ENCODE data around the gene KCNIP1.
A peak's percentile ranks its signal among the peaks of the same experiment; 100 is the strongest.
"Not testable (repeated sequence)": the region's sequence is repeated elsewhere in the genome, so short reads cannot be mapped to it uniquely, and the experiment has no call there.

KCNIP1 gene

DNA sequence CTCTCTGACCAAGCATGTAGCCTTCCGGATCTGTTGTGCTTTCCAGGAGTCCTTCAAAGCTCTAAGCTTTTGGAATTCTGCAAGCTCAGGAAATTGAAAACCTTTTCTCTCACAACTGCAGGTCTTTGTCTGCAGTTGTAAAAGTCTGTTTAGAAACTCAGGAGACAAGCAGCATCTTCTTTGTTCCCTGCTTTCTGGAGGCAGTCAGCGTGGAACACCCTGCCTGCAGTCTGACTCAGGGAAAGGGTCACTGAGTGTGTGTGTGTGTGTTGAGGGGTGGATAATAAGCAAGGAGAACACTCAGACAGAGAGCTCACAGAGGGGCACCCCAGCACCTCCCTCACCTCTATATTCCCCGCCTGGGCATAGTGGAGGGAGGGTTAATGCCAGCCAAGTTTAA is 29.1 kb downstream of the KCNIP1 start:
- peak in 1 of 10 donors; percentile 60 for DNase-seq
- intact Hi-C loops (cut with DNase I), result no loop called here

DNA sequence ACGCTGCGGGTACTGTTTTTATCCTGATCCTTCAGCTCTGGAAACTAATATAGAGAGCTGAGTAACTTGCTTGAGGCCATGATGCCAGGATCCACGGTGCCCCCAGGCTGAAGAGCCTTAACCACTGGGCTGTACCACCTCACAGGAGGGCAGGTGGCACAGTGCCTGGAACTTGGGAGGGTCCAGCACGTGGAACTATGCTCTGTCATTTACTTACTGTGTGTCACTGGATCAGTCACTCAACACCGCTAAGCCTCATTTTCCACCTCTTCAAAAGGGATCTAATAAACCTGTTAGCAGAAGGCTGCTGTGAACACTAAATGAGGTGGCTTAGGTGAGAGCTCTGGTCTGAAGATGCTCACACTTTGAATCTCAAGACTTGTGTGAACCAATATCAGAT is 29.6 kb downstream of the KCNIP1 start:
- intact Hi-C loops (cut with DNase I), result no loop called here
- DNase-seq, result peak in 2 of 10 donors; percentile 6 to 41

DNA sequence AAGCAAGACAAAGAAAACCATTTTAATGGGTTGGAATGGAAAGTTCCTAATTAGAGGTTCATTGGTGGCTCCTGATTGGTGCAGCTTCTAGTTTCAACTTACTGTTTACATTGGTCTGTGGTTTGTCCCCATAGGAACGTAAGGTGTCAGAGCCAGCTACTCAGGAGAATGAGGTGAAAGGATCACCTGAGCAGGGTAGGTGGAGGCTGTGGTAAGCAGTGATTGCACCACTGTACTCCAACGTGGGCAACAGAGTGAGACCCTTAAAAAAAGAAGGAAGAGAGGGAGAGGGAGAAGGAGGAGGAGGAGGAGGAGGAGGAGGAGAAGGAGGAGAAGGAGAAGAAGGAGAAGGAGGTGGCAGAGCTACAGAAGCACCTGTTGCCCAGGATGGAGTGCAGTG is 30.4 kb downstream of the KCNIP1 start:
- intact Hi-C loops (cut with DNase I), result no loop called here
- DNase-seq, result peak in 2 of 10 donors; percentile 0 to 3

DNA sequence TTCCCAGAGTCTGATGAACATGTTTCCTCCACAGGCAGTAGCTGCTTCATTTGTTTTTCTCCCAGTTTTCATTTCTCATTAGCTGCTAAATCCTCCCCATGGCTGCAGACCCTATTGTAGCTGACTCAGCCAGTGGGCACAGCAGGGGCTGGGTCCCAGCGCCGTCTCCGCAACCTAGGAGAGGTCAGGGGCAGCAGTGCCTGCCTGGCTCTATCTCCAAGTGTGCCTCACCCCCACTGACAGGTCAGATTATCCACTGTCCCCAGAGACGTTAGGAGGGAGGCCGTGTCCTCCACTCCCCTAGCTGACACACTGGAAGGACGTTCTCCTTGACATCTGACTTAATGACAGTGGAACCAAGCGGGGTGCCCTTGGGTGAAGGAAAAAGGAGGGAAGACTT is 31.1 kb downstream of the KCNIP1 start:
- peak in 2 of 10 donors; percentile 10 to 63 for DNase-seq
- intact Hi-C loops (cut with DNase I), result no loop called here

DNA sequence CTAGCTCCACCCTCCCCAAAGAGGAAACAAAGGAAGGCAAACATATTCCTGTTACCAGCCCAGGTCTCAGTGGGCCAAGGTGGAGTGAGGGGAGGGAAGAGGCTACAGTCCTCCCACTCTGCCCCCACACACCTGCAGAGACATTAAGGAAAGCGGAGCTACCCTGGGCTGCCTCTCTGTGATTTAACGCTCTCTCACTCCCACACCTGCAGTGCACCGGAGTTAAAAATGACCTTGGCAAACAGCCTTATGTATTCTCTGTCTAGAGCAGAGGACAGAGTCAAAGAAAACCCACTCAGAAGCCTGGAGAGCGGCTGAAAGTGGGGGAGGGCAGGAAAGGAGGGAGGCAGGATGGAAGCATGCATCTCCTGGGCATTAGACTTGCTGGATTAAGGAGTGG is 32.7 kb downstream of the KCNIP1 start:
- intact Hi-C loops (cut with DNase I), result no loop called here

DNA sequence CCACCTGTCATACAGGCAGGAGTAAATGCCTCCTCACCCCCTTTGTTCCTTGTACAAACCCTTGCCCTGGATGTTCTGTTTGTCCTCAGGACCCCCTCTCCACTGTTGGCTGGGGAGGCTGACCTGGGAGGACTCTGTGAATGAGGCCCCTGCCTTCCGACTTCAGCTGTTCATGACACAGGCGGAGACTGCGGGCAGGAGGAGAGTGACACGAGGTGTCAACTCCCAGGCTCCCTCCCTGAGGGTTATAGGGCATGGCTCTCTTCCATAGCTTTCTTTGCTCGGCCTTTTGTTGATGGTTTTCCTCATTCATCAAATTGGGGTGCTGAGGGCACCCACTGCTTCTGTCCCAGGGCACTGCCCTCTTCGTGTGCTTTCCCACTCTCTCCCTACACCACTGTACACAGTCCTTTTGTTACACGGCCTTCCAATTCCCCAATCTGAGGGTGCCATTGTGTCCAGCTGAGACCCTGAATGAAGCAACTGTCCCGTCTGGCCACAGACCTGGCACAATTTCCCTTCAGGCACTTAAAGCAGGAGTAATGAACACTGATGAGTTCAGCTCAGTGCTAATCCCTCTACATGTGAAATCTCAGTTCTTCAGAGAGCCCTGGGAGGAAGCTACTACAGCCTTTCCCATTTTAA is 33.8 kb downstream of the KCNIP1 start:
- intact Hi-C loops (cut with DNase I), result no loop called here
- DNase-seq, result peak in 2 of 10 donors; percentile 37 to 82

More for the DNA sequence above, 32.7 kb downstream of the KCNIP1 start:
- DNase-seq, result peak in 1 of 10 donors; percentile 65

DNA sequence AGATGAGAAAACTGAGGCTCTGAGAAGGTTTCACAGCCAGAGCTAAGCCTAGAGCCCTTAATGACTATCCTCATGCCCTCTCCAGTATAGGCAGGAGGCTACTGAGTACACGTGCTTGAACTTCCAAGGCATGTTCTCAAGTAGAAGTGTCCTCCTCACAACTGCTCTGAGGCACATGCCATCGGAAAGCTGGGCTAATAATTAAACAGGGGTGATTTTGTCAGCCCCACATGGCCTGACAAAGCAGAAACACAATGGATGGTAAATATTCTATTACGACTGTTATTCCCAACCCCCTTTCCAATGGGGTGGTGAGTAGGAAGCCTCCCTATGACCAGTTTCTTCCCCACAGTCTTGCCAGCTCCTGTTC is 34.3 kb downstream of the KCNIP1 start:
- intact Hi-C loops (cut with DNase I), result no loop called here
- peak in 1 of 10 donors; percentile 10 for DNase-seq

DNA sequence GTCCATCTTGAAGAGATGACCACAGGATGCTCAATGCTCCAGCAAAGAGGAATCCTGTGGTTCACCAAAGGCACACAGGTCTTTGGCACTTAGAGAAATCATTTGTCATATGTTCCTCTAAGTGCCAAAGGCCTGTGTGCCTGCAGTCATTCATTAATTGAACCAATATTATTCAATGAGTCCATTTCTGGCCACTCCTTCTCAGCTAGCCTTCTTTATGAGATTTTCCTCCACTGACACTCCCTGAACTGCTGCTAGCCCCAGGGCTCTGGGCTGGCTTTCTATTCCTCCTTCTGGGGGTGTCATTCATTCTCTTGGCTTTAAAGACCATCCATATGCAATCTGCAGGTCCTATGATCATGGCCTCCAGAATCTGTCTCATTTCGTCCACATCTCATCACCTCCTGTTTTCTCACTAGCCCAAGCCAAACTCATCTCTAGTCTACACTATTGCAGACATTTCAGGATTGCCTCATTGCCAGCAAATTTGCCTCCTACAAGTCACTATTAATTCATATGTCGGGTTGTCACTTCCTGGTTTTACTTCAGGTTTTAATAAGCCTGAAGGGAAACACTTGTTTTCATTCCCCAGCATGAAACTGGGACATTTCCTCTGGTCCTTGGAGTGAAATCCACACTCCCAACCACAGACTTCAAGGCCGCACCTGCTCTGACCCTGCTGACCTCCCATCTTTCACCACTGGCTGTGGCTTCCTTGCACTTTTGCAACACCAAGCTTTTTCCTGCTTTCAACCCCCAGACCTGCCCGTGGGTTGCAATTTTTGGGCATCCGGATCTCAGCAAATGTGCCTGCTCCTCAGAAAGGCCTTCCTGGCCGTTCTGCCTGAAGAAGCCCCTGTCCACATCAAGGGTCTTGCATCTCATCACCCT is 35.1 kb downstream of the KCNIP1 start:
- intact Hi-C loops (cut with DNase I), result no loop called here
- peak in 2 of 10 donors; percentile 12 to 39 for DNase-seq

DNA sequence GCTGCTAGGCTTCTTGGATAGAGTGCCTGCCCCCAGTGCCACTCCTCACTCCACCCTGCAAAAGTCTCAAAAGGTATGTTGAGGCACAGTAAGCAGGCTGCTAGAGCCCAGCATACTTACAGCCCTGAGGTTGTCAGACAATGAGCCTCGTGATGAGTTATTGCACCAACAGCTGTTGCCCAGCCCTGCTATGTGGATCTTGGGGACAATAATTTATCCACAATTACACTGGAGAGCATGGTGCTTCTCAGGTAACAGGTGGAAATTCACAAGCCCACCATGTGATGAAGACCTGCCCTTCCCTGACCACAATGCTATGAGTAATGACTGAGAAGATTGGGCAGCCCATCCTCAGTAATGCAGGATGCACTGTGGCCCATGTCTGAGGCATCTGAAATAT is 36.5 kb downstream of the KCNIP1 start:
- intact Hi-C loops (cut with DNase I), result no loop called here
- DNase-seq, result peak in 1 of 10 donors; percentile 5

DNA sequence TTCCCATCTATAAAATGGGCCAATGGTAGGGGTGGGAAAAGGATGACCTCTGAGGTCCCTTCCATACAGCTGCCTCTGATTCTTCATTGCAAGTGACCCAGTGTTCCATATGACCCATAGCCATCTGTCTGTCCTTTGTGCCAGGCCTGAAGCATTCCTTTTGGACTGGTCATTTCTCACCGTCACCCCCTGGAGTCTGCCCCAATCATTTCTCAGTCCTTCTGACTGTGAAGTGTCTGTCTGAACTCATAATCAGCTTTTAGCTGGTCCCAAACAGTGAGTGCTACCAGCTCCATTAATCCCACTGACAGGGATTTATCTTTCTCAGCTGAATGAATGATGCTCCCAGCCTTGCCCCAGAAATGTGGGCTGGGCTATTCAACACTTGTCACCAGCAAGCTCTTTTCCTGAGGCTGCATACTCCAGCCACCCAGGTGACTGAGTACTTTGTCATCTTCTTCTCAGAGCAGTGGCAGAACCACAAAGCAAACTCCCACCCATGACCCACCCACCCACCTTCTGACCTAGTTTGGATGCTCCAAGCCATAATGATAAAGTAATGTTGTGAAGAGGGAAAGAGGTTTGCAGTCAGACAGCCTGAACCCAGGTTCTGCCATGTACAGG is 37.4 kb downstream of the KCNIP1 start:
- intact Hi-C loops (cut with DNase I), result no loop called here
- DNase-seq, result peak in 2 of 10 donors; percentile 2 to 21

DNA sequence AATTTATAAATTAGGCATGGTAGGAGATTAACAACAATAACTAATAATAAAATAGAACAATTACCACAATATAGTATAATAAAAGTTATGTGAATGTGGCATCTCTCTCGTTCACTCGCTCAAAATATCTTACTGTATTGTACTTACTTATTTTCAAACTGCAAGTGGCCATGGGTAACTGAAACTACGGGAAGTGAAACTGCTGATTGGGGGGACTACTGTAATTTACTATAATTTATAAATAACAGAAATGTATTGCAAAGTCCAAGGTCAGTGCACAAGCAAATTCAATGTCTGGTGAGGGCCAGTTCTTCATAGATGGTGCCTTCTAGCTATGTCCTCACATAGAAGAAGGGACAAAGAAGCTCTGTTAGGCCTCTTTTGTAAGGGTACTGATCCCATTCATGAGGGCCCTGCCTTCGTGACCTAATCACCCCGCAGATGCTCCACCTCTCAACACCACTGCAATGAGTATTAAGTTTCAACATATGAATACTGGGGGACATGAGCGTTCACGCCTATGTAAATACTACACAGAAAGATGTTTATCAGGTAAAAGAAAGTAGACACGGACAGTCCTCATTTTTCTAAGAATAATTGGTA is 39.0 kb downstream of the KCNIP1 start:
- DNase-seq, result peak in 1 of 10 donors; percentile 10
- intact Hi-C loops (cut with DNase I), result no loop called here

DNA sequence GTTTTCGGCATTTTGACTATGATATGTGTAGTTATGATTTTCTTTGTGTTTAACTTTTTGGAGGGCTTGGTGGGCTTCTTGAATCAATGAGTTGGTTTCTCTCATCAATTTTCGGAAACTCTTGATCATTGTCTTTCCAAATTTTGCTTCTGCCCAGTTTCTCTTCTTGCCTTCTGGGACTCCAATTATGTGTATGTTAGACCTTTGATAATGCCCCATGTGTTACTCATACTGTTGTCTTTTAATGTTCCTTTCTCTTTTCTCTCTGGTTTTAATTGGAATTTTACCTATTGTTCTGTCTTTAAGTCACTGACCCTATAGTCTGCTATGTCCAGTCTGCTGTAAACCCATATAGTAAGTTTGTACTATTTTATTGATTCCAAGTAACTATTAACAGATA is 41.5 kb downstream of the KCNIP1 start:
- intact Hi-C loops (cut with DNase I), result no loop called here

DNA sequence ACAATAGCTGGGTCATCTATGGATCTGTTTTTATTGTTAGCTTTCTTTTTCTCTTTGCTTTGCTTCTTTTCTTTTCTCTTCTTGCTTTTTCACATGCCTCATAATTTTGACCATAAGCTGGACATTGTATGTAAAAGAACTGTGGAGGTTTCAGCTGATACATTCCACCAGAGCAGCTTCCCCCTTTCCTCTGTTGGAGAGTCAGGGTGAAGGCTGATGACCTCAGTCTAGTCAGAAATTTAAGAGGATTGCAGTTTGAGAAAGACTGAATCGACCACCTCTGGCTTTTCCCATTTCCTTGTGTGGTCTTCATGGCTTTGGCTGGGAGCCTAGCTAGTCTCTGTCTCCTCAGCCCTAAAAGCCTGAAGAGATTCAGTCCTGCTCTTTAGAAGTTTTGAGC is 42.0 kb downstream of the KCNIP1 start:
- no peak for DNase-seq
- intact Hi-C loops (cut with DNase I), result no loop called here

More for the DNA sequence above, 41.5 kb downstream of the KCNIP1 start:
- no peak for DNase-seq

DNA sequence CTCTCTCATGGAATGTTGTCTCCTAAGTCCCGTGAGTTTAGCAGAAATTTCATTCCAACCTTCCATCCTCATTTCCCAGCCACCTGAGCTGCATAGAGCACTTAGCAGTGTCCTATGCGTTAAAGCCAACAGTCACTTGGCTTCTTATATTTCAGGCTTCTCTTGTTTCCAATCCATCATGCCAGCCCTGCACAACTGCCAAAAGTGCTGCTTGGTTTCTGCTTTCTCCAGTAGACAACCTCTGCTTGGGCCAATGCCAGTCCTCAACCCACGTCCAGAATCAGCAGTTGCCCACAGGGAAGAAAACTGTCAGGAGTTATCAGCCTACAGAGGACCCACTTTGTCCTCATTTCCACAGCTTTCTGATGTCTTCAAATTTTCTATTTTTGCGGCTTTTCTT is 42.5 kb downstream of the KCNIP1 start:
- intact Hi-C loops (cut with DNase I), result no loop called here
- peak in 1 of 10 donors; percentile 14 for DNase-seq

DNA sequence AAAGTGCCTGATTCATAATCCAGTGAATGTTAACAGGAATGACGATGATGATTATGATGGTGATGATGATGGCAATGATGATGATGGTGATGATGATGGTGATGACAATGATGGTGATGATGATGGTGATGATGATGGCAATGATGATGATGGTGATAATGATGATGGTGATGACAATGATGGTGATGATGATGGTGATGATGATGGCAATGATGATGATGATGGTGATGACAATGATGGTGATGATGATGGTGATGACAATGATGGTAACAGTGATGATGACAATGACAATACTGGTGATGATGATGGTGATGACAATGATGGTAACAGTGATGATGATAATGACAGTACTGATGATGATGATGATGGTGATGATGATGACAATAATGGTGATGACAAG is 46.6 kb downstream of the KCNIP1 start:
- DNase-seq; intact Hi-C loops (cut with DNase I): not testable (repeated sequence)

DNA sequence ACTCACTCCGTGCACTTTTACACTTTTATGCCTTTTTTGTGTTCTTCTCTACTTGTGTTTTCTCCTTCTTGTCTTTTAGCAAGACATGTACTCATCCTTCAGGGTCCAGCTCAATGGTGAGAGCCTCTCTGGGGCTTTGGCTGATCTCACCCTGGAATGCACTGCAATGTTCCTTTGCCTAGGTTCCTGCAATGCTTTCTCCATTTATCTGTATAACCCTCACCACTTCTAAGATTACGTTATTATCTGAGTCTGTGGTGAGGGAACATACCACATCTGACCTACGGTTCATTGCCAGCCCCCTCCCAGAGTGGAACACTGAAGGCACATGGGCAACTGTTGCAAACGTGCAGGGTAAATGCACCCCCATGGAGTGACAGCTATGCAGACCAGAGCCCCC is 47.3 kb downstream of the KCNIP1 start:
- DNase-seq, result no peak
- intact Hi-C loops (cut with DNase I), result no loop called here

DNA sequence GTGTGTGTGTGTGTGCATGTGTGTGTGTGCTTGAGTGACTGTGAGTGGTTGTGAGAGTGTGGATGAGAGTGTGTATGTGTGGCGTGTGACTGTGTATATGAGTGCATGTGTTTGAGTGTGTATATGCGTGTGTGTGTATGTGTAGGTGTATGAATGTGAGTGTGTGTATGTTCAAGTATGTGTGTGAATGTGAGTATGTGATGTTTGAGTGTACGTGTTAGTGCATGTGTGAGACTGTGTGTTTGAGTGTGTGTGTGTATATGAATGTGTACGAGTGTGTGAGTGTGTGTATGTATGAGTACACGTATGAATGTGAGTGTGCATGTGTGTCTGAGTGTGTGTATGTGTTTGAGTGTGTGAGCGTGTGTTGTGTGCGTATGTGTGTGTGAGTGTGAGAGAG is 47.8 kb downstream of the KCNIP1 start:
- no peak for DNase-seq
- intact Hi-C loops (cut with DNase I), result no loop called here

DNA sequence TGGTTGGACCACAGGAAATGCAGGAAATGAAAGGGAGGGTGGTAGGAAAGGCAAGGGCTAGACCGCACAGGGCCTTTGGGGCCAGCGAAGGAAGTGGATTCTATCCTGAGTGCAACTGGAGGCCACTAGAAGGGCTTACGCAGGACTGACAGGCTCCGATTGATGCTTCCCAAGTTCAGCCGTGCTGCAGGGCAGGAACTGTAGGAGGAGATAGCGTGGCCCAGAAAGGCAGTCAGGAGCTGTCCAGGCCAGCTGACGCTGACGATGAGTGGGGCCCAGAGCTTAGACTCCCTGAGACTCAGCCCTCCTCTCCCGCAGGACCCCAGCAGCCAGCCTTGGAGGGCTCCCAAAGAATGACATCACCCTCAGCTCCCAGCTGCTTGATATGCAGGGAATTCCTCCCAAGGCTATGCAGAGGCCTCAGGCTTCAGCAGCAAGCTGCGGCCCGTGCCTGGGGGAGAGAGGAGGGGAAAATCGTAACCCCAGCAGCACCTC is 48.8 kb downstream of the KCNIP1 start:
- intact Hi-C loops (cut with DNase I), result no loop called here
- DNase-seq, result peak; percentile 54 to 94 (median 68)

DNA sequence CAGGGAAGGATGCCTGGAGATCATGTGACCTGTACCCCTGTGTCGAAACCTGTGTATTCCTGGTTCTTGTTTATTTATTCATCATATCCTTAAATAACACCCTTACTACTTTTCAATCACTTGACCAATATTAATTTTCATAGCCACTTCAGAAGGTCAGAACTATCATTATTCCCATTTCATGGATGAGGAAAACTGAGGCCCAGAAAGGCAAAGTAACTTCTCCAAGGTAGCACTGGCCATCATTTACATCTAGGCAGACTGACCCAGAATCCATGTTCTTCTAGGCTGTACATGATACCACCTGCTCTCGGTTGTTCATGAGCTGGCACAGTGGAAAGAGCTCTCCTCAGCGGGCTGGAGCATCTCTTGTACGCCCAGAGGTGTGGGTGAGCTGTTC is 49.4 kb downstream of the KCNIP1 start:
- DNase-seq, result no peak
- intact Hi-C loops (cut with DNase I), result no loop called here

DNA sequence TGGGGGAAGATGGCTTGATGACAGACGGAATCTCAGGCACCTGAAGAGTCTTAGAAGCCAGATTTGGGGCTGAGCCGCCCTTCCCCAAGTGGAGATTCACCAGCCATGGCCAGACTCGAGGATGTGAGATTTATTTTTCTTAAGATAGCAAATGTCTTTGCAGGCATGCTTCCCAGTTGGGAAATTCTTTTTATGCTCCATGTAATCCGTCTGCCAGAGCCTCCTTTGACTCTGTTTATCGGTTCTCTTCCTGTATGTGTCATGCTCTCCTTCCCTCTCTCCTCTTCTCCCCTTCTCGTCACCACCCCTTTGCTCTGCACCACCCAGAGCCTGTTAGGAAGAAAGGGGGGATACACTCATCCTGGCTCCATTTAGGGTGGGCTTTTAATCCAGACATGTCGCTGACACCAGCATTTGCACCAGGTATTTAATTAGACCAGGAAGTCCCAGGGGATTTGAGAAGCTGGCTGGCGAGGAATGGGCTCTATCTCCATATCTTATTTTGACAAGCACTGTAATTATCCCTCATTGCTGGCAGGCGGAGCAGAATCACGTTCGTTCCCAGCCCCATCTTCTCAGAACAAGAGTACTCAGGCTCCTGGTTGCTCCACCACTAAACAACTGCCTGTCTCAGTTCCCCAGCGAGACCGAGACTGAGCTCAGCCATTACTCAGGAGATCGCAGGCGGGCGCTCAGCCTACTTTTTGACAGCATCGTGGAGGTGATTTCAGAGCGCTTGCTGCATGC is 50.9 kb downstream of the KCNIP1 start:
- DNase-seq, result peak in 6 of 10 donors; percentile 43 to 90 (median 58)
- intact Hi-C loops (cut with DNase I), result no loop called here
